GM20000 (cell line): Measurements from ENCODE around the gene PXMP4.

Experiments
- DNase-seq: peaks from one replicate; pipeline ENCODE4 v3.0.0; 2012; ENCODE audit warnings: low spot score
- CTCF ChIP-seq: IDR thresholded peaks from 2 replicates; pipeline ENCODE4 v1.5.1; 2012; ENCODE audit warnings: mild to moderate bottlenecking, control low read depth; ENCODE audit errors: extremely low read depth, missing control alignments

PXMP4 gene

GRCh38 chr20:33653900-33654596 lies 66.1 kb downstream of the PXMP4 start:
- no peak for DNase-seq
- no peak for TF ChIP-seq CTCF

- peak; percentile 64 for TF ChIP-seq CTCF
- DNase-seq, result peak; percentile 82
Observed at GRCh38 chr20:33653218-33653899, 66.8 kb downstream of the PXMP4 start.
